LoVo (cell line): ENCODE results near the gene CCDC191.

Experiments
- DNase-seq: peaks from one replicate; pipeline ENCODE4 v3.0.0-alpha.2; 2016; ENCODE audit warnings: low spot score

CCDC191 gene

DNA sequence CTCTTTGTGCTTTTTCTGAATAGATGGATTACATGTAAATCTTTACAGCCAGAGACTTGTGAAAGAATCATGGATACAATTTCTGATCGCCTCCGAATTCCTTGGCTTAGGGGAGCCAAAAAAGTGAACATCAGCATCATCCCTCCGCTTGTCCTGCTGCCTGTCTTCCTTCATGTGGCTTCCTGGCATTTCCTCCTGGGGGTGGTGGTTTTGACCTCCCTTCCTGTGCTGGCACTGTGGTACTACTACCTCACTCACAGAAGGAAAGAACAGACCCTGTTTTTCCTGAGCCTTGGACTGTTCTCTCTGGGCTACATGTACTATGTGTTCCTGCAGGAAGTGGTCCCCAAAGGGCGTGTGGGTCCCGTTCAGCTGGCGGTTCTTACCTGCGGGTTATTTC lies 102.6 kb downstream of the CCDC191 start:
- DNase-seq: no peak

DNA sequence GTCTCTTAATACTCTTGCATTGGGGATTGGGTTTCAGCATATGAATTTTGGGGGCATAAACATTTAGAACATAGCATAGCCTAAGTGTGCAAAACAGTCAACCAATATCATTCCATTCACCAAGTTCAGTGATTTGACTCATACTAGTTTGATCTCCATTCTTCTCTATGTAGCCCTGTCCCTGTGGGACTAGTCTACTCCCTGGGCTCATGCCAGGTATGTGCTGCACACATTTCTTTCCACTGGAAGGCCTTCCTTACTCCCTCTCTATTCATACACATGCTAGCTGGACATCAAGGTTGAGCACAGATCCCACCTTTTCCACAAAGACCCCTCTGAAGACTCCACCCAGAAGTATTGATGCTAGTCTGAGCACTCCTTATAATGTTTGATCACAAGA lies 103.4 kb downstream of the CCDC191 start:
- no peak for DNase-seq

DNA sequence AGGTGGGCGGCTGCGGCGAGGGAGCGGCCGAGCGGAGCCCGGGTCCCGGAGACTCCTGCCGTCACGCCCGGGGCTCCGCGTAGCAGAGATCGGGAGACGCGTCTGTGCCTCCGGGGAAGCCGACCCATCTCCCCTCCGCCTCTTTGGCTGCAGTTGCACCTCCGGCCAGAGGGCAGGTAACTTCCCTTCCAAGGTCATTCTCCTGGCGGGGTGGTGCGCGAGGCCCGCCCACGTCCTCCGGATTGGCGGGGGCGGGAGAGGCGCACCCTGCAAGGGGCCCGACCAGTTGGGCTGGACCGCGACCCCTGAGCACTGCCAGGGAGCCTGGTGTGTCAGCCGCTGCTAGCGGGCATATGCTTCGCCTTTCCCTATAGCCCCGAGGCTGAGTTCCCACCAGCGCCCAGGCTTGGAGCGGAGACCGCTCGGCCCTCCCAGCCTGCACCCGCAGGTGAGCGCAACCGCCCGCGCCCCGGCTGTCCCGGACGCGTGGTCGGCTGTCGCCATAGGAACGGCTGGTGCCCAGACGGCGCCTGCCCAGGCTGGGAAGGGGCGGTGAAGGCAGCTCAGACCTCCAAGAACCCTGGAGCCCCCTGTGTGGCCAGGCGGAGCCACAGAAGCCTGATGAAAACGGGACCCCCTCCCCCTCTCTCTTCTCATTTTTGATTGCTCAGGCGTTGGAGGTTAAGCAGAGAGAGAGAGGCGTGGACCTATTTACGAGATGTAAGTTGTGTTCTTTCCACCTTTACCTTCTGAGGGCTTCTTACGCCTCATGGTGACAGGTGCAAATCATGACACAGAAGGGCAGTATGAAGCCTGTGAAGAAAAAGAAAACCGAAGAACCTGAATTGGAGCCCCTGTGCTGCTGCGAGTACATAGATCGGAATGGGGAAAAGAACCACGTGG lies 108.1 kb downstream of the CCDC191 start:
- DNase-seq: peak; percentile 41

DNA sequence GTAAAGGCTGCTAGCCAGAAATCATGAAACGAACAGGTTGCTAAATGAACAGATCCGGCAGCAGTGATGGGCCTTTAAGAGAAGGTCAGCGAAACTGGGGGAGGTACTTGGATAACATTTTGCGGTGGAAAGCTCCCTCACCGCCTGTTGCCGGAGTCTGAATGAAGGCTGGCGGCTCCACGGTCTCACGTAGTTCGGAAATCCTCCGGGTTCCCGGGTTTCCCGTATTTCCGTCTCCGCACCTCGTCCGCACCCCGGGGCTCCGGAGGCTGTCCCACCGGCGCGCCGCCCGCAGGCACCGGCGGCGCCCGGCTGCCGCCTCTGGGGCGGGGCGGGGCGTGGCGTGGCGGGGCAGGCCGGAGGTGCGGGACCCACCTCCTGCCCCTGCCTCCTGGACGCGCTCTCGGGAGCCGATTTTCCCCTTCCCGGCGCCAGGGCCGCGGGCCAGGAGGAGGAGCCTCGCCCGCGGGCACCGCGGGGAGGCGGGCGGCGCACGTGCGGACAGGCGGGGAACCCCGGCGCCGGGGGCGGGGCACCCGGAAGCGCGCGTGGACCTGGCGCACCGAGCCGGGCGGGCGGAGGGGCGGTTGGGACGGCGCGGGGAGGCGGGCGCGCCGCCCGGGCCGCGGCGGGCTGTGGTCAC lies 108.8 kb downstream of the CCDC191 start, which contains the start of gene ZDHHC23:
ZDHHC23 (plus strand) TSS at position 642 of the 643 bp plus-strand sequence. CDS start 790 bp downstream, outside the sequence.
- peak; percentile 87 for DNase-seq

DNA sequence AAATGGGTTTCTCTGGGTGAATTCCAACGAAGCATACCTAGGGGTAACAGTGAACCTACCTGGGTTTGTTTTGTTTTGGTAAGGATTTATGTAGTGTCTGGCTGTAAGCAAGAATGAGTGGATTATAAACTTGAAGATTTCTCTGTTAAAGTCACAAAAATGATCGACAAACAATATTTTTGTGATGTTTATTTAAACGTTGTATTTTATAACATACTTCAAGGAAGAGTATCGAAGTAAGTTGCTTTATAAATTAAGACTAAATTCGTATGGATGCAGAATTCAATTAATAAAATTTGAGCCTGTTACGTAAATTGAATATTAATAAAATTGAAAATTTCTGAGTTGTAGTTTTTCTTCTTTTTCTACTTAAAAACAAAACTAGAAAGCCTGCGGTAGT lies 109.5 kb downstream of the CCDC191 start:
- DNase-seq: no peak

DNA sequence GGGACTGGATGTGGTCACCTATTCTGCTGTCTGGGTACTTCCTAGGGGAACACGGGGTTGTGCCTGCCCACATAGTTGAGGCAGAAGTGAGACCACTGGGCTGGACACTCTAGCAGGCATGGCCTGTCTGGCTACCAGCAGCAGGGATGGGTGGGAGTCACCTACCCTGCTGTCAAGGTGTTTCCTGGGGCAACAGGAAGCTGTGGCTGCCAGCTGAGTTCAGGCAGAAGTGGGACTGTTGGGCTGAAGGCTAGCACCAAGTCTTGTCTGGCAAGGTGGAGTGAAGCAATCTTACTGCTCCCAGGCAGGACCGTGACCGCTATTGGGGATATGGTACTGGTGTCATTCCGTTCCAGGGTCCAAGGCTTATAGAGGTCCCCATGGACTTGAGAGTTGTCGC lies 128.8 kb downstream of the CCDC191 start:
- DNase-seq: no peak

DNA sequence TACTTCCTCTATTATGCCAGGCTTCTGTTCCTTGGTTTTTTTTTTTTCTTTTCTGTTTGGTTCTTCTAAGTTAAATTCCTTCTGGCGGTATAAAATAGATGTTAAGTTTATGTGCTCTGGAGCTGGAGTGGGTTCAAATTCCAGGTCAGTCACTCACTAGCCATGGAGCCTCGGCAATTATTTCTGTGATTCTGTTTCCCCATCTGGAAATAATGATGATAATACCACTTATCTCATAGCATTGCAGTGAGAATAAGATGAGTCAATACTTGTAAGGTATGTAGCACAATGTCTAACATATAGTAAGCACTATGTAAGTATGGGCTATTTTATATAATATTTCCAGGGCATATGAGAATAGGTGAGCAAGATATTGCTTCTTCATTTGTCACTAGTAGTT lies 141.7 kb downstream of the CCDC191 start:
- DNase-seq: no peak
